ENCODE results near the gene PSIP1.

DNA sequence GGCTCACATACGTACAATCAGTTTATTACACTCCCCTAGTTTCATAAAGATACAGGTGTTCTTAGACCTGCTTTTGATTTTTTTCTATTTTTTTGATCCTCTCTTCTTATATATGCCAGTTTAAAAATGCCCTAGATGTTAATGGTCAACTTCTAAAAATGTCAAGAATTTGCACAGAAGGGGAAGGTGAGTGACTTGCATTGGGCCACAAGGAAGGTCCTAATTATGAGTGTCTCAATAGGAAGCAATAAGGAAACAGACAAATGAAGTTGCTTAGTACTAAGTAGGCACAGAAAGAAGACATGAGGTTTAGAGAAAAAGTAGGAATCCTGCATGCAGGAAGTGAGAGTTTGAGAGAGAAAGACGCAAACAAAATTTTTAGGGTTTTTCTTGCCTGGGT lies 38.8 kb upstream of the PSIP1 start:
- TF ChIP-seq, protein P1, sequence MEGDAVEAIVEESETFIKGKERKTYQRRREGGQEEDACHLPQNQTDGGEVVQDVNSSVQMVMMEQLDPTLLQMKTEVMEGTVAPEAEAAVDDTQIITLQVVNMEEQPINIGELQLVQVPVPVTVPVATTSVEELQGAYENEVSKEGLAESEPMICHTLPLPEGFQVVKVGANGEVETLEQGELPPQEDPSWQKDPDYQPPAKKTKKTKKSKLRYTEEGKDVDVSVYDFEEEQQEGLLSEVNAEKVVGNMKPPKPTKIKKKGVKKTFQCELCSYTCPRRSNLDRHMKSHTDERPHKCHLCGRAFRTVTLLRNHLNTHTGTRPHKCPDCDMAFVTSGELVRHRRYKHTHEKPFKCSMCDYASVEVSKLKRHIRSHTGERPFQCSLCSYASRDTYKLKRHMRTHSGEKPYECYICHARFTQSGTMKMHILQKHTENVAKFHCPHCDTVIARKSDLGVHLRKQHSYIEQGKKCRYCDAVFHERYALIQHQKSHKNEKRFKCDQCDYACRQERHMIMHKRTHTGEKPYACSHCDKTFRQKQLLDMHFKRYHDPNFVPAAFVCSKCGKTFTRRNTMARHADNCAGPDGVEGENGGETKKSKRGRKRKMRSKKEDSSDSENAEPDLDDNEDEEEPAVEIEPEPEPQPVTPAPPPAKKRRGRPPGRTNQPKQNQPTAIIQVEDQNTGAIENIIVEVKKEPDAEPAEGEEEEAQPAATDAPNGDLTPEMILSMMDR (conservative IDR thresholded peaks at IDR 0.05; ENCODE audit: low read length) = no peak
- no peak for TF ChIP-seq EZH2phosphoT487 (IDR thresholded peaks at IDR 0.05; ENCODE audit: borderline replicate concordance, low read depth, low read length)
